Measurements from ENCODE around the gene DYNLT1. TPM values are rescaled to one million over a fixed set of nuclear protein-coding genes. Genes with fewer than 3 reads are reported as not detected.

DYNLT1 gene
- total and polyA plus RNA-seq, 2 experiments from 2014 or later = 60.9 to 241 TPM

- TF ChIP-seq ZNF462 (CRISPR knock-in tag; IDR thresholded peaks at IDR 0.05) (no peak), ZNF114 (CRISPR knock-in tag; IDR thresholded peaks at IDR 0.05) (no peak), NANOG (IDR thresholded peaks at IDR 0.05; ENCODE audit: borderline replicate concordance) (no peak), POLR2AphosphoS5 (IDR thresholded peaks at IDR 0.05; ENCODE audit: low read depth) (no peak), EZH2phosphoT487 (IDR thresholded peaks at IDR 0.05; ENCODE audit: unreplicated experiment) (no peak), EZH2 (IDR thresholded peaks at IDR 0.05; ENCODE audit: low read depth, unreplicated experiment) (no peak), STAT1 (IDR thresholded peaks at IDR 0.05; ENCODE audit: unreplicated experiment) (no peak), ZNF331 (CRISPR knock-in tag; IDR thresholded peaks at IDR 0.05; ENCODE audit: low read depth) (no peak), CREB1 (CRISPR knock-in tag; IDR thresholded peaks at IDR 0.05; ENCODE audit: low read depth) (no peak), CTCF (conservative IDR thresholded peaks at IDR 0.05; ENCODE audit: low read depth in 2 of 2) (no peak)
Measured at GRCh38 chr6:158663625-158664165, 19.2 kb upstream of the DYNLT1 start (continued).

All from GM23338 (cell line).